ENCODE results near the gene CLIC1. TPM values are rescaled to one million over a fixed set of nuclear protein-coding genes. Genes with fewer than 3 reads are reported as not detected.

The CLIC1 gene
- total RNA-seq, 1 experiment from 2014 or later = 432 TPM

GRCh38 chr6:31742894-31743293, 6.6 kb upstream of the CLIC1 start:
- Histone ChIP-seq H3K9me2 (ENCODE audit: insufficient read depth) (no peaks in the 10 kb centered on the region), H3K9me3 (ENCODE audit: control insufficient read depth in 1 of 2, insufficient read depth in 1 of 2, low read depth in 1 of 2, low read length in 2 of 2) (no peaks in the 10 kb centered on the region), H3K27ac (ENCODE audit: low read depth, low read length) (no peak overlapping the region), H3K27me3 (ENCODE audit: insufficient read depth, low read length) (no peaks in the 10 kb centered on the region), H3K4me2 (ENCODE audit: low read length) (no peak overlapping the region), H2AFZ (ENCODE audit: low read depth, low read length, poor library complexity, severe bottlenecking) (no peak overlapping the region), H3K36me3 (ENCODE audit: control insufficient read depth in 1 of 2, insufficient read depth in 2 of 2, low read length in 2 of 2) (peaks cover 16 to 43% of the 10 kb centered on the region in 2 experiments; a peak in 3 of 4 replicates), H4K20me1 (ENCODE audit: insufficient read depth) (no peaks in the 10 kb centered on the region), H3K9ac (ENCODE audit: low read length) (no peak overlapping the region), H3K4me3 (replicated peaks in 1 of 2; ENCODE audit: low read depth in 1 of 2, low read length in 2 of 2) (no peak overlapping the region), H3K79me2 (ENCODE audit: insufficient read depth, low read length) (peaks cover 20% of the 10 kb centered on the region), H3K4me1 (ENCODE audit: control insufficient read depth in 1 of 2, insufficient read depth in 2 of 2, low read length in 2 of 2) (peaks cover 24 to 41% of the 10 kb centered on the region in 2 experiments)
- POLR2A ChIA-PET = no interaction called here
- ATAC-seq (no peak), DNase-seq (ENCODE audit: low read depth, low spot score) (no peak)
- TF ChIP-seq SIN3A (IDR thresholded peaks at IDR 0.05; ENCODE audit: low read depth) = no peak
- no peak for TF ChIP-seq EZH2 (IDR thresholded peaks at IDR 0.05)
- TF ChIP-seq JUND (IDR thresholded peaks at IDR 0.05) = no peak
- TF ChIP-seq CTCF (IDR thresholded peaks at IDR 0.05 in 2 of 3, conservative IDR thresholded peaks at IDR 0.05 in 1 of 3; ENCODE audit: borderline replicate concordance in 1 of 3, insufficient read depth in 1 of 3, low read depth in 2 of 3, low read length in 2 of 3) = no peak
- TF ChIP-seq TCF7L2 (IDR thresholded peaks at IDR 0.05; ENCODE audit: borderline replicate concordance, extremely low read depth, insufficient read depth, insufficient read length) = no peak
- no peak for TF ChIP-seq CEBPB (IDR thresholded peaks at IDR 0.05; ENCODE audit: low read depth)
- TF ChIP-seq ZFX (IDR thresholded peaks at IDR 0.05) = no peak
- no peak for TF ChIP-seq POLR2AphosphoS5 (IDR thresholded peaks at IDR 0.05; ENCODE audit: low read depth, low read length)
- no peak for TF ChIP-seq FOSL1 (IDR thresholded peaks at IDR 0.05; ENCODE audit: low read depth)
- TF ChIP-seq ELF1 (IDR thresholded peaks at IDR 0.05; ENCODE audit: borderline replicate concordance, low read depth) = no peak
- TF ChIP-seq, protein P1, sequence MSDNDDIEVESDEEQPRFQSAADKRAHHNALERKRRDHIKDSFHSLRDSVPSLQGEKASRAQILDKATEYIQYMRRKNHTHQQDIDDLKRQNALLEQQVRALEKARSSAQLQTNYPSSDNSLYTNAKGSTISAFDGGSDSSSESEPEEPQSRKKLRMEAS (IDR thresholded peaks at IDR 0.05) = no peak
- TF ChIP-seq POLR2A (IDR thresholded peaks at IDR 0.05; ENCODE audit: borderline replicate concordance, extremely low read depth, insufficient read depth, insufficient read length) = no peak
- TF ChIP-seq EGR1 (IDR thresholded peaks at IDR 0.05; ENCODE audit: low read depth) = no peak
- TF ChIP-seq, protein P2, sequence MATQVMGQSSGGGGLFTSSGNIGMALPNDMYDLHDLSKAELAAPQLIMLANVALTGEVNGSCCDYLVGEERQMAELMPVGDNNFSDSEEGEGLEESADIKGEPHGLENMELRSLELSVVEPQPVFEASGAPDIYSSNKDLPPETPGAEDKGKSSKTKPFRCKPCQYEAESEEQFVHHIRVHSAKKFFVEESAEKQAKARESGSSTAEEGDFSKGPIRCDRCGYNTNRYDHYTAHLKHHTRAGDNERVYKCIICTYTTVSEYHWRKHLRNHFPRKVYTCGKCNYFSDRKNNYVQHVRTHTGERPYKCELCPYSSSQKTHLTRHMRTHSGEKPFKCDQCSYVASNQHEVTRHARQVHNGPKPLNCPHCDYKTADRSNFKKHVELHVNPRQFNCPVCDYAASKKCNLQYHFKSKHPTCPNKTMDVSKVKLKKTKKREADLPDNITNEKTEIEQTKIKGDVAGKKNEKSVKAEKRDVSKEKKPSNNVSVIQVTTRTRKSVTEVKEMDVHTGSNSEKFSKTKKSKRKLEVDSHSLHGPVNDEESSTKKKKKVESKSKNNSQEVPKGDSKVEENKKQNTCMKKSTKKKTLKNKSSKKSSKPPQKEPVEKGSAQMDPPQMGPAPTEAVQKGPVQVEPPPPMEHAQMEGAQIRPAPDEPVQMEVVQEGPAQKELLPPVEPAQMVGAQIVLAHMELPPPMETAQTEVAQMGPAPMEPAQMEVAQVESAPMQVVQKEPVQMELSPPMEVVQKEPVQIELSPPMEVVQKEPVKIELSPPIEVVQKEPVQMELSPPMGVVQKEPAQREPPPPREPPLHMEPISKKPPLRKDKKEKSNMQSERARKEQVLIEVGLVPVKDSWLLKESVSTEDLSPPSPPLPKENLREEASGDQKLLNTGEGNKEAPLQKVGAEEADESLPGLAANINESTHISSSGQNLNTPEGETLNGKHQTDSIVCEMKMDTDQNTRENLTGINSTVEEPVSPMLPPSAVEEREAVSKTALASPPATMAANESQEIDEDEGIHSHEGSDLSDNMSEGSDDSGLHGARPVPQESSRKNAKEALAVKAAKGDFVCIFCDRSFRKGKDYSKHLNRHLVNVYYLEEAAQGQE (IDR thresholded peaks at IDR 0.05; ENCODE audit: low read depth) = no peak
- intact Hi-C loops (cut with micrococcal nuclease) = no loop called here
- RAD21 ChIA-PET (ENCODE audit: low non-redundant PET in 1 of 2, low total read pairs in 2 of 2, uncharacterized antibody in 2 of 2, unreplicated experiment in 2 of 2) = no interaction called here
- CTCF ChIA-PET = no interaction called here
- no TSS peak for BruUV-seq (replicated peaks)

Data from HCT116 (cell line).